Endothelial cell of umbilical vein (primary cell): ENCODE data around the gene DCDC1. TPM values are rescaled to one million over a fixed set of nuclear protein-coding genes. Genes with fewer than 3 reads are reported as not detected.

Experiments used
- BruUV-seq: library from RNA; stranded (reverse); fragments of 400-500 nt; replicated peaks from 2 replicates; lab custom pipeline; 2021; lab: Mats Ljungman, UMichigan
- CTCF ChIA-PET: fragments of 300-600, 350-600 bp; sonication (Branson Sonifier 250); formaldehyde crosslinking; loops from one replicate; lab custom pipeline; 2021; ENCODE audit warnings: antibody characterized with exemption, inconsistent platforms; lab: Charles Lee
- POLR2A ChIA-PET: fragments of 300-600, 350-600 bp; sonication (Branson Sonifier 250); formaldehyde crosslinking; loops from one replicate; lab custom pipeline; 2021; ENCODE audit warnings: antibody characterized with exemption, inconsistent platforms; lab: Charles Lee
- DNase-seq: peaks from one replicate; pipeline ENCODE4 v3.0.0-alpha.2; 2011; ENCODE audit warnings: low read depth, low spot score
- FAIRE-seq: peaks from 2 replicates; lab custom pipeline; 2011; peaks lifted over from hg19 to GRCh38; lab: Jason Lieb, UNC
- H2AFZ ChIP-seq: 2 replicates; pipeline ENCODE4 v1.6.0; 2012; ENCODE audit warnings: low read depth, low read length, control low read depth, inconsistent platforms
- H3K27ac ChIP-seq: 2 replicates; pipeline ENCODE4 v1.5.1; 2011; ENCODE audit warnings: low read depth, mild to moderate bottlenecking, control low read depth, low read length, moderate library complexity; ENCODE audit not compliant: insufficient read depth
- H3K27me3 ChIP-seq, 2 experiments: 2 replicates each; pipeline versions ENCODE4 v1.6.0 to v1.6.1; 2011; ENCODE audit warnings: low read length in 2 of 2, mixed read lengths in 1 of 2; ENCODE audit not compliant: control insufficient read depth in 2 of 2, insufficient read depth in 2 of 2
- H3K36me3 ChIP-seq, 2 experiments: 2 replicates in 1 of 2; 3 replicates in 1 of 2; pipeline ENCODE4 v1.5.1; 2011; ENCODE audit warnings: low read length in 2 of 2, mild to moderate bottlenecking in 1 of 2, moderate library complexity in 1 of 2; ENCODE audit not compliant: control insufficient read depth in 2 of 2, insufficient read depth in 2 of 2; ENCODE audit errors: extremely low read depth in 1 of 2
- H3K4me1 ChIP-seq: 3 replicates; pipeline ENCODE4 v1.5.1; 2011; ENCODE audit warnings: mild to moderate bottlenecking, low read length; ENCODE audit not compliant: control insufficient read depth, insufficient read depth; ENCODE audit errors: extremely low read depth
- H3K4me2 ChIP-seq: 2 replicates; pipeline ENCODE4 v1.6.1; 2011; ENCODE audit warnings: low read length, control low read depth, mixed read lengths; ENCODE audit not compliant: insufficient read depth
- H3K4me3 ChIP-seq, 3 experiments: fragments of 200-600 bp in 1 of 3; sonication (generic), shearing (Covaris generic) in 1 of 3; replicated peaks in 1 of 3; 2 replicates each; pipeline ENCODE4 v1.5.1; 2011 to 2016; ENCODE audit warnings: control low read depth in 3 of 3, low read length in 3 of 3, mild to moderate bottlenecking in 2 of 3, inconsistent platforms in 1 of 3, low read depth in 1 of 3, moderate library complexity in 1 of 3; ENCODE audit not compliant: insufficient read depth in 1 of 3
- H3K79me2 ChIP-seq: 2 replicates; pipeline ENCODE4 v1.6.0; 2012; ENCODE audit warnings: low read length, inconsistent platforms; ENCODE audit not compliant: control insufficient read depth, insufficient read depth
- H3K9ac ChIP-seq: replicated peaks from 2 replicates; pipeline ENCODE3; 2011; ENCODE audit warnings: low read length, control low read depth; ENCODE audit not compliant: insufficient read depth; ENCODE audit errors: extremely low read depth
- H3K9me1 ChIP-seq: replicated peaks from 3 replicates; pipeline ENCODE4 v1.6.0; 2011; ENCODE audit warnings: mild to moderate bottlenecking, low read length; ENCODE audit not compliant: control insufficient read depth, insufficient read depth; ENCODE audit errors: extremely low read depth
- H3K9me3 ChIP-seq: replicated peaks from 2 replicates; pipeline ENCODE4 v1.5.1; 2012; ENCODE audit warnings: low read length, inconsistent platforms; ENCODE audit not compliant: control insufficient read depth, insufficient read depth
- H4K20me1 ChIP-seq: replicated peaks from 2 replicates; pipeline ENCODE3; 2011; ENCODE audit warnings: mild to moderate bottlenecking, low read length; ENCODE audit not compliant: control insufficient read depth, insufficient read depth; ENCODE audit errors: extremely low read depth
- CTCF ChIP-seq, 2 donors: IDR thresholded peaks; 1 replicate in 1 of 2; 2 replicates in 1 of 2; pipeline ENCODE4 v1.5.1; 2011; ENCODE audit warnings: low read length in 2 of 2, mild to moderate bottlenecking in 2 of 2, moderate library complexity in 2 of 2, control low read depth in 1 of 2, inconsistent platforms in 1 of 2, low read depth in 1 of 2; ENCODE audit not compliant: insufficient read depth in 1 of 2; ENCODE audit errors: extremely low read depth in 1 of 2
- EZH2 ChIP-seq: IDR thresholded peaks from 2 replicates; pipeline ENCODE4 v1.6.1; 2012; ENCODE audit warnings: borderline replicate concordance, low read depth, mild to moderate bottlenecking, moderate library complexity, low read length, inconsistent platforms; ENCODE audit not compliant: severe bottlenecking
- FOS ChIP-seq: IDR thresholded peaks from 2 replicates; pipeline ENCODE4 v1.6.1; 2011; ENCODE audit warnings: mild to moderate bottlenecking, low read length, moderate library complexity, borderline replicate concordance; ENCODE audit not compliant: insufficient read depth
- GATA2 ChIP-seq: IDR thresholded peaks from 2 replicates; pipeline ENCODE4 v1.7.0; 2011; ENCODE audit warnings: low read depth, mild to moderate bottlenecking, moderate library complexity, mixed read lengths, low read length; ENCODE audit not compliant: insufficient read length, insufficient read depth
- JUN ChIP-seq: IDR thresholded peaks from 2 replicates; pipeline ENCODE4 v1.6.1; 2011; ENCODE audit warnings: borderline replicate concordance, low read depth; ENCODE audit not compliant: insufficient read length, insufficient read depth
- MAX ChIP-seq: IDR thresholded peaks from 2 replicates; pipeline ENCODE4 v1.6.1; 2011; ENCODE audit not compliant: insufficient read depth, insufficient read length
- MYC ChIP-seq: IDR thresholded peaks from one replicate; pipeline ENCODE4 v1.6.1; 2011; ENCODE audit warnings: mild to moderate bottlenecking, low read depth, low read length
- POLR2A ChIP-seq: IDR thresholded peaks from 2 replicates; pipeline ENCODE4 v1.6.1; 2012; ENCODE audit warnings: low read depth, mild to moderate bottlenecking, control low read depth, low read length
- POLR2AphosphoS5 ChIP-seq: IDR thresholded peaks from 2 replicates; pipeline ENCODE4 v1.6.1; 2012; ENCODE audit warnings: low read depth, mild to moderate bottlenecking, control low read depth, low read length, moderate library complexity; ENCODE audit not compliant: insufficient read depth
- dilution Hi-C: fragments of 300-500 bp; cut with MboI; formaldehyde crosslinking; loops from one replicate; pipeline ENCODE4 v1.15.0; 2019; ENCODE audit warnings: low sequenced_read_pairs; ENCODE audit not compliant: extremely low pct_ligation_motif_present
- intact Hi-C: fragments of 100-400 bp; cut with micrococcal nuclease; formaldehyde crosslinking; loops from one replicate; pipeline ENCODE4 v1.10.0; 2022
- polyA plus RNA-seq, 4 experiments: library from polyadenylated mRNA; depleted of rRNA in 3 of 4; stranded (reverse) in 3 of 4; unstranded in 1 of 4; fragments of >200 nt; gene quantifications; 2 replicates each; pipeline versions ENCODE4 v1.2.1 to v1.2.3, GENCODE V29; 2011 to 2012; ENCODE audit warnings: missing spikeins in 1 of 4
- total RNA-seq: library from RNA; stranded (reverse); gene quantifications from 2 replicates; pipeline ENCODE4 v1.2.3, GENCODE V29; 2021

DCDC1 gene
- total and polyA plus RNA-seq, 2 donors (not counting 3 experiments of a cell fraction or from before 2014, with no cell fraction given) = 0.04 TPM; not detected in 1

GRCh38 chr11:31361743-31362142 is 7.8 kb downstream of the DCDC1 start:
- Histone ChIP-seq H4K20me1 (no peaks in the 10 kb centered on the region), H3K27ac (no peak overlapping the region), H2AFZ (no peak overlapping the region), H3K4me2 (no peak overlapping the region), H3K9ac (no peak overlapping the region), H3K36me3 (no peaks in the 10 kb centered on the region), H3K4me3 (no peak overlapping the region), H3K4me1 (no peaks in the 10 kb centered on the region), H3K9me1 (no peaks in the 10 kb centered on the region), H3K27me3 (peaks cover 5 to 33% of the 10 kb centered on the region in 2 experiments), H3K9me3 (no peaks in the 10 kb centered on the region), H3K79me2 (no peaks in the 10 kb centered on the region)
- ChIA-PET POLR2A (no interaction called here), CTCF (no interaction called here)
- FAIRE-seq (no peak), DNase-seq (no peak)
- intact Hi-C loops (no loop called here), dilution Hi-C loops (no loop called here)
- no peak for TF ChIP-seq MYC
- TF ChIP-seq EZH2 = no peak
- TF ChIP-seq POLR2AphosphoS5 = no peak
- no peak for TF ChIP-seq CTCF (IDR thresholded peaks at IDR 0.05; ENCODE audit: extremely low read depth in 1 of 2, insufficient read depth in 1 of 2, low read depth in 1 of 2, low read length in 2 of 2)
- TF ChIP-seq POLR2A = no peak
- no peak for TF ChIP-seq JUN
- no peak for TF ChIP-seq GATA2
- TF ChIP-seq MAX = no peak
- TF ChIP-seq FOS = no peak
- BruUV-seq = no TSS peak
